Osteocyte (in vitro differentiated cells): ENCODE measurements around the gene FAM83B. TPM values are rescaled to one million over a fixed set of nuclear protein-coding genes. Genes with fewer than 3 reads are reported as not detected.

Source experiments
- DNase-seq: peaks from one replicate; pipeline ENCODE4 v3.0.0; 2021; ENCODE audit warnings: mixed read lengths; ENCODE audit not compliant: unreplicated experiment; ENCODE audit errors: extremely low spot score
- H3K27ac Mint-ChIP-seq: one replicate; pipeline ENCODE4 v1.8.0; 2021; ENCODE audit warnings: mild to moderate bottlenecking, mixed read lengths; ENCODE audit not compliant: unreplicated experiment
- H3K27me3 Mint-ChIP-seq: one replicate; pipeline ENCODE4 v1.8.0; 2021; ENCODE audit warnings: mixed read lengths; ENCODE audit not compliant: unreplicated experiment
- H3K36me3 Mint-ChIP-seq: one replicate; pipeline ENCODE4 v1.8.0; 2021; ENCODE audit warnings: mixed read lengths; ENCODE audit not compliant: unreplicated experiment
- H3K4me1 Mint-ChIP-seq: one replicate; pipeline ENCODE4 v1.8.0; 2021; ENCODE audit warnings: mixed read lengths; ENCODE audit not compliant: unreplicated experiment
- H3K4me3 Mint-ChIP-seq: one replicate; pipeline ENCODE4 v1.8.0; 2021; ENCODE audit warnings: mild to moderate bottlenecking, moderate library complexity, mixed read lengths; ENCODE audit not compliant: unreplicated experiment
- H3K9me3 Mint-ChIP-seq: one replicate; pipeline ENCODE4 v1.8.0; 2021; ENCODE audit warnings: mixed read lengths; ENCODE audit not compliant: unreplicated experiment
- total RNA-seq: library from RNA; stranded (reverse); gene quantifications from 2 replicates; pipeline ENCODE4 v1.2.1, GENCODE V29; 2021
- TF ChIP-seq, protein P1 (sequence below): fragments of 200-600 bp; sonication (generic); IDR thresholded peaks from 2 replicates; pipeline ENCODE4 v1.5.0; 2021; ENCODE audit warnings: antibody characterized with exemption, mild to moderate bottlenecking, moderate library complexity

Gene FAM83B
- total RNA-seq, 1 donor from 2014 or later: 0.64 TPM

DNA sequence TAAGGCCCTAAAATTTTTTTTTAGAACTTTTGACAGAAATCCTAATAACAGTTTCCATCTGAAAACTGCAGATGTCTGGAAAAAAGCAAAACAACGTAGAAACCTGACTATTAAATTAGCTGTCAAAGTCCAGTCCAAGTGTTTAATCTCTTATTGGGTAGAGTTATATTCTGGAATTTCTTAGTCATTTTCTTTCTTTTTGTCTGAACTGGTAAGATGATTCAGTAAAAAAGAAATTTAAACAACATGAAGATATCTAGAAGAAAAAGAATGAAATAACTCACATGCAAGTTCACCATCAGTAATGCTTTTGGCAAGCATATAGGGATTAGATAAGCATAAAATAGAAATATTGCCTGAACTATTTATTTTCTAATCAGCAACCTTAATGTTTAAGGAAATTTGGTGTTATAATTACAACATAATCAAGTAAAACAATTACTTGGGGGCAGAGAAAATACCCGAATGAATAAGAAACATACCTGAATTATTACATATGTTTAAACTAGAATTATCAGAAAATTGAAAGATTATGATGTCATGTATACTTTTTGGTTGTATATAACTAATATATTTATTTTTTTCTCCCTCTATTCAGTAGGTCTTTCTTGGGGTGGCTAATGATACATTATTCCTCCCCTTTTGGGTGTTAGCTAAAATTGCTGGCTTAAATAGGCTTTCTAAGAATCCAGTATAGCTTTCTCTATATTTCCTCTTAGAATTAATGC is 51.1 kb downstream of the FAM83B start:
- TF ChIP-seq, protein P1, sequence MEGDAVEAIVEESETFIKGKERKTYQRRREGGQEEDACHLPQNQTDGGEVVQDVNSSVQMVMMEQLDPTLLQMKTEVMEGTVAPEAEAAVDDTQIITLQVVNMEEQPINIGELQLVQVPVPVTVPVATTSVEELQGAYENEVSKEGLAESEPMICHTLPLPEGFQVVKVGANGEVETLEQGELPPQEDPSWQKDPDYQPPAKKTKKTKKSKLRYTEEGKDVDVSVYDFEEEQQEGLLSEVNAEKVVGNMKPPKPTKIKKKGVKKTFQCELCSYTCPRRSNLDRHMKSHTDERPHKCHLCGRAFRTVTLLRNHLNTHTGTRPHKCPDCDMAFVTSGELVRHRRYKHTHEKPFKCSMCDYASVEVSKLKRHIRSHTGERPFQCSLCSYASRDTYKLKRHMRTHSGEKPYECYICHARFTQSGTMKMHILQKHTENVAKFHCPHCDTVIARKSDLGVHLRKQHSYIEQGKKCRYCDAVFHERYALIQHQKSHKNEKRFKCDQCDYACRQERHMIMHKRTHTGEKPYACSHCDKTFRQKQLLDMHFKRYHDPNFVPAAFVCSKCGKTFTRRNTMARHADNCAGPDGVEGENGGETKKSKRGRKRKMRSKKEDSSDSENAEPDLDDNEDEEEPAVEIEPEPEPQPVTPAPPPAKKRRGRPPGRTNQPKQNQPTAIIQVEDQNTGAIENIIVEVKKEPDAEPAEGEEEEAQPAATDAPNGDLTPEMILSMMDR: no peak
- H3K36me3 Mint-ChIP-seq: no peaks in the 10 kb centered on the region
- no peaks in the 10 kb centered on the region for H3K4me1 Mint-ChIP-seq
- H3K27me3 Mint-ChIP-seq: peaks cover 2% of the 10 kb centered on the region
- H3K4me3 Mint-ChIP-seq: no peak overlapping the region
- no peak for DNase-seq
- no peaks in the 10 kb centered on the region for H3K9me3 Mint-ChIP-seq
- no peak overlapping the region for H3K27ac Mint-ChIP-seq

GRCh38 chr6:54898767-54899166 is 52.2 kb downstream of the FAM83B start:
- DNase-seq: no peak
- Mint-ChIP-seq H3K9me3 (no peaks in the 10 kb centered on the region), H3K36me3 (no peaks in the 10 kb centered on the region), H3K4me1 (no peaks in the 10 kb centered on the region), H3K27ac (no peak overlapping the region), H3K4me3 (no peak overlapping the region), H3K27me3 (peaks cover 2% of the 10 kb centered on the region)
- TF ChIP-seq, protein P1: no peak

DNA sequence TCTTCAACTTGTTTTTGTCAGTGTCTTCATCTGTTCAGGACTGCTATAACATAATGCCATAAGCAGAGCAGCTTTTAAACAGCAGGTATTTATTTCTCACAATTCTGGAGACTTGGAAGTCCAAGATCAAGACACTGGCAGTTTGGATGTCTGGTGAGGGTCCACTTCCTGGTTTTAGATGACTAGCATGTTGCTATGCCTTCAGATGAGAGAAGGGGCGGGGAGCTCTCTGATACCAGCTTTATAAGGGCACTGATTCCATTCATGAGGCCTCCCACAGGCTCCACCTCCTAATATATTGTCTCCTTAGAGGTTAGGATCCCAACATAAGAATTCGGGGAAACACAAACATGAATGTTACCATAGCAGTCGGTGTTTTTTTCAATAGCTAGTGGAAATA is 52.9 kb downstream of the FAM83B start:
- no peak overlapping the region for H3K27ac Mint-ChIP-seq
- no peaks in the 10 kb centered on the region for H3K9me3 Mint-ChIP-seq
- no peak for DNase-seq

DNA sequence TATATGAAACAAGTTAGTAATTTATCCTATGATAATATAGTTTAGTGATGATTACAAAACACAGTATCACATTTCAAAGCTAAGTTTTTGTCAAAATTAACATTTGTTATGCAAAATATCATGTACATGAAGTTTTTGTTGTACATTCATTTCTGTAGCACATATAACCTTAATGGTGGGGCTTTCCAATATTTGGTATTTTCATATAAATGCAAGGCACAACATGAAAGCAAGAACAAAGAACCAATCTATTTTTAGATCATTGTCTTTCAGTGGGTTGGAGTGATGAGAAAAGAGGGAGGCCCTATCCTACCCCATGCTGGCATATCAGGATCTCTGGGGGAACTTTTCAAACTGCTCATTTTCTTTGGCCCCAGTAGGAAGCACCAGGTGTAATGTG is 53.4 kb downstream of the FAM83B start:
- H3K27me3 Mint-ChIP-seq: peaks cover 2% of the 10 kb centered on the region
- TF ChIP-seq, protein P1: no peak
- H3K27ac Mint-ChIP-seq: no peak overlapping the region
- DNase-seq: no peak
- H3K4me1 Mint-ChIP-seq: no peaks in the 10 kb centered on the region
- no peak overlapping the region for H3K4me3 Mint-ChIP-seq
- no peaks in the 10 kb centered on the region for H3K9me3 Mint-ChIP-seq
- H3K36me3 Mint-ChIP-seq: no peaks in the 10 kb centered on the region

More for the DNA sequence above, 52.9 kb downstream of the FAM83B start:
- peaks cover 2% of the 10 kb centered on the region for H3K27me3 Mint-ChIP-seq
- H3K4me3 Mint-ChIP-seq: no peak overlapping the region
- TF ChIP-seq, protein P1: no peak
- no peaks in the 10 kb centered on the region for H3K36me3 Mint-ChIP-seq
- H3K4me1 Mint-ChIP-seq: no peaks in the 10 kb centered on the region

- Mint-ChIP-seq H3K27ac (no peak overlapping the region), H3K36me3 (no peaks in the 10 kb centered on the region), H3K4me3 (no peak overlapping the region), H3K27me3 (peaks cover 2% of the 10 kb centered on the region), H3K4me1 (no peaks in the 10 kb centered on the region), H3K9me3 (no peaks in the 10 kb centered on the region)
- no peak for DNase-seq
- TF ChIP-seq, protein P1: no peak
These were observed 54.1 kb downstream of the FAM83B start for GRCh38 chr6:54900666-54901065.
